Activated gamma-delta T cell (primary cell): ENCODE data around the gene WDR5B.

ENCODE experiments used
- DNase-seq: peaks from one replicate; lab custom pipeline; 2025; lab: John Stamatoyannopoulos, UW

The WDR5B gene

GRCh38 chr3:122409446-122409845 is 6.4 kb downstream of the WDR5B start:
- no peak for DNase-seq

- no peak for DNase-seq
Observed at GRCh38 chr3:122407946-122408345, 7.9 kb downstream of the WDR5B start.

- DNase-seq = no peak
Observed at GRCh38 chr3:122406198-122406597, 9.7 kb downstream of the WDR5B start.

GRCh38 chr3:122405015-122405414 is 10.8 kb downstream of the WDR5B start:
- no peak for DNase-seq

- DNase-seq = no peak
Observed at GRCh38 chr3:122403489-122403888, 12.4 kb downstream of the WDR5B start.

- DNase-seq = no peak
Observed at GRCh38 chr3:122398920-122399319, 16.9 kb downstream of the WDR5B start.

- no peak for DNase-seq
Observed at GRCh38 chr3:122397201-122397600, 18.7 kb downstream of the WDR5B start.

GRCh38 chr3:122396511-122396910 is 19.4 kb downstream of the WDR5B start:
- no peak for DNase-seq

- no peak for DNase-seq
Observed at GRCh38 chr3:122395582-122395981, 20.3 kb downstream of the WDR5B start.

- DNase-seq = no peak
Observed at GRCh38 chr3:122394173-122394572, 21.7 kb downstream of the WDR5B start.

- DNase-seq = no peak
Observed at GRCh38 chr3:122392868-122393844, 22.7 kb downstream of the WDR5B start.

GRCh38 chr3:122391681-122392446 is 24.0 kb downstream of the WDR5B start:
- DNase-seq = no peak

- no peak for DNase-seq
Observed at GRCh38 chr3:122390665-122391064, 25.2 kb downstream of the WDR5B start.

- no peak for DNase-seq
Observed at GRCh38 chr3:122389892-122390291, 26.0 kb downstream of the WDR5B start.

- no peak for DNase-seq
Observed at GRCh38 chr3:122389197-122389596, 26.7 kb downstream of the WDR5B start.

- no peak for DNase-seq
Observed at GRCh38 chr3:122387709-122388108, 28.2 kb downstream of the WDR5B start.

- peak; percentile 91 for DNase-seq
Observed at GRCh38 chr3:122383771-122384697, 31.8 kb downstream of the WDR5B start, which contains the start of gene FAM162A. Gene FAM162A (plus strand): TSS chr3:122384182. CDS start chr3:122384266, 84 bp downstream.

- peak; percentile 58 for DNase-seq
Observed at GRCh38 chr3:122382888-122383666, 32.8 kb downstream of the WDR5B start, which contains the start of gene MIX23. Gene MIX23 (minus strand): TSS chr3:122383231. CDS start chr3:122383224, 7 bp downstream.

GRCh38 chr3:122377975-122378374 is 37.9 kb downstream of the WDR5B start:
- no peak for DNase-seq

GRCh38 chr3:122374034-122374433 is 41.8 kb downstream of the WDR5B start:
- DNase-seq = no peak

- DNase-seq = no peak
Observed at GRCh38 chr3:122366379-122366749, 49.5 kb downstream of the WDR5B start.
